A549 (cell line): ENCODE results near the gene AUTS2. TPM values are rescaled to one million over a fixed set of nuclear protein-coding genes. Genes with fewer than 3 reads are reported as not detected.

ENCODE experiments used
- ATAC-seq, 2 experiments: fragments of 200-7000 bp in 1 of 2; fragments of >200 bp in 1 of 2; cut with Nextera tagmentation in 1 of 2; cut with Tn5 transposase in 1 of 2; 3 replicates each; pipeline versions ENCODE4 v1.8.0 to v1.9.1; 2018 to 2020; ENCODE audit warnings: mild to moderate bottlenecking in 1 of 2, moderate library complexity in 1 of 2
- CTCF ChIA-PET: fragments of 300-600 bp; sonication (Branson Sonifier 250); formaldehyde crosslinking; extraction: SDS; loops from one replicate; lab custom pipeline; 2021; ENCODE audit warnings: antibody characterized with exemption, inconsistent platforms; lab: Yijun Ruan, JAX
- POLR2A ChIA-PET: fragments of 350-600 bp; formaldehyde crosslinking; extraction: SDS; loops from one replicate; lab custom pipeline; 2021; ENCODE audit warnings: antibody characterized with exemption, inconsistent platforms; lab: Yijun Ruan, JAX
- DNase-seq, 2 experiments: peaks; one replicate each; pipeline versions ENCODE4 v3.0.0 to v3.0.0-alpha.2; 2011 to 2016; ENCODE audit warnings: low read depth in 1 of 2, low spot score in 1 of 2
- FAIRE-seq: peaks from 2 replicates; lab custom pipeline; 2011; peaks lifted over from hg19 to GRCh38; lab: Jason Lieb, UNC
- H3K27ac ChIP-seq, 2 experiments: fragments of >200 bp; sonication (Bioruptor Twin); formaldehyde crosslinking; 3 replicates each; pipeline ENCODE4 v1.5.1; 2016 to 2017
- H3K4me1 ChIP-seq: fragments of >200 bp; sonication (Bioruptor Twin); formaldehyde crosslinking; 3 replicates; pipeline ENCODE4 v1.6.1; 2016
- H3K4me2 ChIP-seq: fragments of >200 bp; sonication (Bioruptor Twin); formaldehyde crosslinking; 3 replicates; pipeline ENCODE4 v1.6.1; 2016
- H3K4me3 ChIP-seq: fragments of >200 bp; sonication (Bioruptor Twin); formaldehyde crosslinking; 3 replicates; pipeline ENCODE4 v1.5.1; 2016
- H3K9me3 ChIP-seq: fragments of >200 bp; sonication (Bioruptor Twin); formaldehyde crosslinking; 3 replicates; pipeline ENCODE4 v1.6.1; 2016
- ATOH8 ChIP-seq: fragments of 250-450 bp; sonication (Bioruptor Pico); IDR thresholded peaks from 2 replicates; pipeline ENCODE4 v1.5.0; 2020; ENCODE audit warnings: low read depth, mild to moderate bottlenecking, moderate library complexity
- BHLHE40 ChIP-seq: IDR thresholded peaks from 2 replicates; pipeline ENCODE4 v1.6.1; 2012; ENCODE audit warnings: low read depth, low read length, inconsistent platforms
- CBX2 ChIP-seq: fragments of 200-600 bp; sonication (generic); IDR thresholded peaks from 2 replicates; pipeline ENCODE4 v1.6.1; 2016; ENCODE audit warnings: low read depth, mild to moderate bottlenecking, borderline replicate concordance
- CBX8 ChIP-seq: fragments of 200-600 bp; sonication (generic); IDR thresholded peaks from 2 replicates; pipeline ENCODE4 v1.6.1; 2016
- CHD4 ChIP-seq: fragments of 200-600 bp; sonication (generic); IDR thresholded peaks from 2 replicates; pipeline ENCODE4 v1.6.1; 2016; ENCODE audit warnings: antibody characterized with exemption, mild to moderate bottlenecking, borderline replicate concordance
- EHMT2 ChIP-seq: fragments of 200-600 bp; sonication (generic); IDR thresholded peaks from 2 replicates; pipeline ENCODE4 v1.6.1; 2016; ENCODE audit warnings: antibody characterized with exemption, low read depth, mild to moderate bottlenecking, moderate library complexity
- ESRRA ChIP-seq: fragments of 150-350 bp; IDR thresholded peaks from 2 replicates; pipeline ENCODE4 v1.6.1; 2014; ENCODE audit warnings: mild to moderate bottlenecking, low read length, borderline replicate concordance
- FOSL2 ChIP-seq, 2 experiments: fragments of 450-650 bp in 1 of 2; fragments of >200 bp in 1 of 2; sonication (Bioruptor Twin) in 1 of 2; formaldehyde crosslinking; IDR thresholded peaks; 2 replicates each; pipeline versions ENCODE4 v1.5.0 to v1.6.1; 2016 to 2020; ENCODE audit warnings: mild to moderate bottlenecking in 1 of 2, moderate library complexity in 1 of 2
- HDAC2 ChIP-seq: fragments of 200-600 bp; sonication (generic); IDR thresholded peaks from 2 replicates; pipeline ENCODE4 v1.6.1; 2016
- HEYL ChIP-seq: fragments of 250-450 bp; sonication (Bioruptor Pico); IDR thresholded peaks from 2 replicates; pipeline ENCODE4 v1.8.0; 2021; ENCODE audit warnings: mild to moderate bottlenecking, moderate library complexity
- HOXB13 ChIP-seq: fragments of 250-450 bp; sonication (Bioruptor Pico); IDR thresholded peaks from 2 replicates; pipeline ENCODE4 v1.5.0; 2020; ENCODE audit warnings: low read depth, mild to moderate bottlenecking, moderate library complexity
- KDM5A ChIP-seq: fragments of 200-600 bp; sonication (generic); IDR thresholded peaks from 2 replicates; pipeline ENCODE4 v1.6.1; 2016; ENCODE audit warnings: antibody characterized with exemption, mild to moderate bottlenecking
- MYC ChIP-seq: IDR thresholded peaks from 2 replicates; pipeline ENCODE4 v1.6.1; 2012; ENCODE audit warnings: mild to moderate bottlenecking, inconsistent platforms, low read length, improper control_type of control experiment, borderline replicate concordance
- NPAS2 ChIP-seq: fragments of 250-450 bp; sonication (Bioruptor Pico); IDR thresholded peaks from 2 replicates; pipeline ENCODE4 v1.8.0; 2022; ENCODE audit warnings: mild to moderate bottlenecking, moderate library complexity, borderline replicate concordance
- POLR2A ChIP-seq: IDR thresholded peaks from 2 replicates; pipeline ENCODE4 v1.6.1; 2012; ENCODE audit warnings: mild to moderate bottlenecking, low read length
- RAD21 ChIP-seq, 2 experiments: fragments of >200 bp in 1 of 2; sonication (Bioruptor Twin) in 1 of 2; formaldehyde crosslinking in 1 of 2; IDR thresholded peaks in 1 of 2; conservative IDR thresholded peaks in 1 of 2; 2 replicates in 1 of 2; 3 replicates in 1 of 2; pipeline ENCODE4 v1.6.1; 2012 to 2018; ENCODE audit warnings: inconsistent platforms in 1 of 2
- RARB ChIP-seq: fragments of 250-450 bp; sonication (Bioruptor Pico); IDR thresholded peaks from 2 replicates; pipeline ENCODE4 v1.8.0; 2021; ENCODE audit warnings: mild to moderate bottlenecking, moderate library complexity
- RFX5 ChIP-seq: fragments of 450-650 bp; IDR thresholded peaks from 2 replicates; pipeline ENCODE4 v1.7.1; 2014; ENCODE audit warnings: antibody characterized with exemption, mild to moderate bottlenecking, moderate library complexity
- TFCP2L1 ChIP-seq: fragments of 250-450 bp; sonication (Bioruptor Pico); IDR thresholded peaks from 2 replicates; pipeline ENCODE4 v1.5.0; 2021; ENCODE audit warnings: mild to moderate bottlenecking
- ZFP36 ChIP-seq: fragments of 450-650 bp; IDR thresholded peaks from 2 replicates; pipeline ENCODE4 v1.6.1; 2014; ENCODE audit warnings: borderline replicate concordance; ENCODE audit not compliant: partially characterized antibody
- ZNF302 ChIP-seq: fragments of 250-450 bp; sonication (Bioruptor Pico); IDR thresholded peaks from 2 replicates; pipeline ENCODE4 v1.9.0; 2021; ENCODE audit warnings: inconsistent platforms, mild to moderate bottlenecking, moderate library complexity
- WGBS: methylation state at CpG from one replicate; pipeline ENCODE4 v1.1.6; 2017; ENCODE audit errors: missing lambda C conversion rate; 5-methylcytosine and 5-hydroxymethylcytosine counted together
- polyA plus RNA-seq, 4 experiments: library from polyadenylated mRNA; depleted of rRNA in 3 of 4; stranded (reverse); fragments of >200 nt; fragmentation: RNase III in 1 of 4; extraction: RNeasy Plus Mini Kit Qiagen cat#74134 plus additional on column Dnase treatment in 1 of 4; gene quantifications; 2 replicates in 3 of 4; 3 replicates in 1 of 4; pipeline ENCODE4 v1.2.3, GENCODE V29; 2011 to 2017
- TF ChIP-seq, protein P1 (sequence below): IDR thresholded peaks from 2 replicates; pipeline ENCODE4 v1.6.1; 2012; ENCODE audit warnings: low read depth, borderline replicate concordance
- TF ChIP-seq, protein P2 (sequence below): IDR thresholded peaks from 2 replicates; pipeline ENCODE4 v1.6.1; 2012

Gene AUTS2
- polyA plus RNA-seq, 2 of the 4 experiments (the other 2 are of a cell fraction): 1.6 to 3.6 TPM

DNA sequence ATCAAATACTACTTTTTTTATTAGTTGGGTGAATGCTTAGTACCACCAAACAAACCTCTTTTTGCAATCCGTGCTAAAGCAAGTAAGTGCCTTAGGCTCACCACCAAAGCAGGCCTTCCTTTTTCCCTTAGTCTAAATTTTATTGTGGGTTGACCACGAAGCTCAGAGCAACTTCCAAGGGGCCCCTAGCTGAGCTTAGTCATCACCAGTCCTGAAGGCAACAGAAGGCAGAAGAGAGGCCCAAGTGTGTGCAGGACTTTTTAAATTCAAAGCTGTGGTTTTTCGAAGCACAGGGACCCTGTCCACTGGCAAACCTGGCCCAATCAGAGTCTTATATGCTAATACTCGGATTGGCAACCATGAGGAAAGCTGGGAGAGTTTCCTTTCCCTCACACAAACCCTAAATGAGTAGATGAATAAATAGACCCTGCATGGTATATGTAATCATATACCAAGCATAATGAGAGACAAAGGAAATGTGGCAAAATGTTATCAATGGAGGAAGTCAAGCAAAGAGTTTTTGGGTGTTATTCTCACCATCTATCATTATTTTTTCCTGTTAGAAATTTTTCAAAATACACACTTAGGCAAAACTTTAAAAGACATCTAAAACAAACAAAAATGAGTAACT lies 1080.5 kb downstream of the AUTS2 start (continued):
- no peak for TF ChIP-seq ATOH8
- no peak for TF ChIP-seq FOSL2 (IDR thresholded peaks at IDR 0.05)
- TF ChIP-seq FOSL2 (CRISPR knock-in tag; IDR thresholded peaks at IDR 0.05): no peak
- no peak for TF ChIP-seq ZFP36
- TF ChIP-seq CBX8: no peak
- TF ChIP-seq, all 56 proteins: peak for 0

GRCh38 chr7:70679661-70680060 lies 1081.4 kb downstream of the AUTS2 start:
- Histone ChIP-seq H3K4me1 (no peaks in the 10 kb centered on the region), H3K4me3 (no peak overlapping the region), H3K4me2 (no peak overlapping the region), H3K9me3 (no peaks in the 10 kb centered on the region), H3K27ac (no peak overlapping the region)
- DNase-seq (no peak), FAIRE-seq (no peak), ATAC-seq (no peak)
- 53% methylated on average over 4 of the region's 4 CpGs for WGBS
- CTCF ChIA-PET: no interaction called here
- TF ChIP-seq MYC (no peak), CHD4 (no peak), EHMT2 (no peak)
- TF ChIP-seq, all 56 proteins: peak for 0
- POLR2A ChIA-PET: no interaction called here

DNA sequence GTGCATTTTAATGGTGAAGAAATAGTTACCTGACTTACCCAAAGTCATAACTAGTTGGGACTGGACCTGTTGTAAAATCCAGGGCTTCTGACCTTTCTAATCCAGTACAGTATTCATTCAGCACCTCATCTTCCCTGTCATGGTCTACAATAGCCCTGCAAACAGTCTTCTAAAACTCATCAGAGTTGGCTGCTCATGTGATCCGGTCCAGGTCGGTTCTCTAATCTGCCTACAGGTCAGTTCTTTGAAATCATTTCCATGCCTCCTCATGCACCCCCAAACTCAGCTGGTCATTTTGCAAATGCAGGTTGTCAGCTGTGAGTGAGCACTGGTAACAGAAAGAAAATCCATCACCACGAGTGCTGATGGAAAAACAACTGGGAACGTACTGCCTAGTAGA lies 1082.0 kb downstream of the AUTS2 start:
- Histone ChIP-seq H3K4me3 (no peak overlapping the region), H3K27ac (no peak overlapping the region), H3K4me2 (no peak overlapping the region), H3K9me3 (no peaks in the 10 kb centered on the region), H3K4me1 (no peaks in the 10 kb centered on the region)
- 63% methylated on average over 4 of the region's 4 CpGs for WGBS
- TF ChIP-seq RFX5: no peak
- no peak for TF ChIP-seq BHLHE40
- TF ChIP-seq HOXB13 (CRISPR knock-in tag): no peak
- DNase-seq (no peak), FAIRE-seq (no peak), ATAC-seq (no peak)
- POLR2A ChIA-PET: no interaction called here
- CTCF ChIA-PET: no interaction called here

GRCh38 chr7:70680743-70681468 lies 1082.6 kb downstream of the AUTS2 start:
- FAIRE-seq (no peak), DNase-seq (no peak), ATAC-seq (no peak)
- TF ChIP-seq CBX8 (no peak), ATOH8 (no peak), RAD21 (conservative IDR thresholded peaks at IDR 0.05 in 1 of 2, IDR thresholded peaks at IDR 0.05 in 1 of 2) (no peak)
- CTCF ChIA-PET: no interaction called here
- 42% methylated on average over 14 of the region's 15 CpGs for WGBS
- H3K4me3 ChIP-seq: no peak overlapping the region
- no peak overlapping the region for H3K4me2 ChIP-seq
- H3K4me1 ChIP-seq: no peaks in the 10 kb centered on the region
- H3K27ac ChIP-seq: no peak overlapping the region
- no peaks in the 10 kb centered on the region for H3K9me3 ChIP-seq
- POLR2A ChIA-PET: no interaction called here

DNA sequence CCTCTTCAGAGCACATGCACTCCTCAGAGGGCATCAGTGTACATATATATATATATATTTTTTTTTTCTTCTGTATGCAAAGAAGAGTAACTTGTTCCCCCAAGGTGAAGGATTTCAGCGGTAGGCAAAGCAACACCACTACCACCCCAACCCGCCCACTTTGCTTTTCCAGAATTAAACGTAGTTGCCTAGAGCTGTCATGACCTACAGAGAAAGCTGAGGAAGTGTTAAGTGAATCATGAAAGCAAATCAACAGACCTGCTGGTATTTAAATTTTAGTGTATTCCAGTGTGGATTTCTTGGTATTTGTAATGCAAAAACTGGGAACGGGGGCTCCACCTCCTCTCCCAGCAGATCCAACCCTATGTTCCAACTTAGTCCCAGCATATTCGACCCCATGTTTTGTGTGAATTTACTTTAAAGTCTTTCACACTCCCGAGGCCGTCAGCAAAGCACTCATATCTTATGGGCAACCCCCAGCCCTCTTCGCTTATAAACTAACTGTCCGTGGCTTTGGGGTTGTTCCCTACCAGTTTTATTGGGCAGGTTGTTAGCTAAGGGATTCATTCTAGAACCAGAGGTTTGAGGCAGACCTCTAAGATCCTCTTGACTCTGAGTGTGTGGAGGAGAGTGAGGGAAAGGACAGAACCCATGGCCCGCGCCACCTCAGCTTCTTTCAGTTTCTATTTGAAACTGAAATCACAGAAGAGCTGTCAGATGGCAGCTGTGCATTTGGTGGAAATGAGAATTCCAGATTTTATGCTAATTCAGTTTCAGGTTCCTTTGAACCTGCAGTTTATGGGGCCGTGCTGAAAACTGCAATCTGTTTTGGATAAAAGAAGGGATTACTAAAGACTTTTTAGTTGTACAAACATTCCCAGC lies 1083.4 kb downstream of the AUTS2 start:
- WGBS: 37% methylated on average over 12 of the region's 12 CpGs
- peak overlapping the region; percentile 36; the same call in 2 of the 3 replicates for H3K4me2 ChIP-seq
- TF ChIP-seq CBX2 (no peak), CHD4 (no peak), RAD21 (conservative IDR thresholded peaks at IDR 0.05 in 1 of 2, IDR thresholded peaks at IDR 0.05 in 1 of 2) (no peak), ZNF302 (CRISPR knock-in tag) (no peak), RARB (CRISPR knock-in tag) (no peak), KDM5A (no peak), HDAC2 (no peak), HEYL (CRISPR knock-in tag) (no peak), NPAS2 (no peak), ZFP36 (no peak), ESRRA (no peak), POLR2A (no peak), CBX8 (no peak), TFCP2L1 (CRISPR knock-in tag) (no peak)
- TF ChIP-seq, protein P1, sequence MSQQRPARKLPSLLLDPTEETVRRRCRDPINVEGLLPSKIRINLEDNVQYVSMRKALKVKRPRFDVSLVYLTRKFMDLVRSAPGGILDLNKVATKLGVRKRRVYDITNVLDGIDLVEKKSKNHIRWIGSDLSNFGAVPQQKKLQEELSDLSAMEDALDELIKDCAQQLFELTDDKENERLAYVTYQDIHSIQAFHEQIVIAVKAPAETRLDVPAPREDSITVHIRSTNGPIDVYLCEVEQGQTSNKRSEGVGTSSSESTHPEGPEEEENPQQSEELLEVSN: no peak
- TF ChIP-seq, protein P2, sequence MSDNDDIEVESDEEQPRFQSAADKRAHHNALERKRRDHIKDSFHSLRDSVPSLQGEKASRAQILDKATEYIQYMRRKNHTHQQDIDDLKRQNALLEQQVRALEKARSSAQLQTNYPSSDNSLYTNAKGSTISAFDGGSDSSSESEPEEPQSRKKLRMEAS: no peak

More for the DNA sequence above, 1083.4 kb downstream of the AUTS2 start:
- FAIRE-seq: no peak
- no peak for ATAC-seq
- POLR2A ChIA-PET: no interaction called here
- Histone ChIP-seq H3K4me3 (no peak overlapping the region), H3K27ac (no peak overlapping the region), H3K9me3 (no peaks in the 10 kb centered on the region), H3K4me1 (no peaks in the 10 kb centered on the region)
- CTCF ChIA-PET: no interaction called here
- DNase-seq: no peak
